Stimulated activated naive CD8-positive, alpha-beta T cell treated with anti-CD3 and anti-CD28 coated beads, Interleukin-15, amount 100 ng/mL, for 72 hours (primary cell): ENCODE measurements around the gene AMER3.

Experiments
- ATAC-seq: fragments of 150-1000 bp; cut with Tn5 transposase; 2 replicates; pipeline ENCODE4 v1.10.0; 2021; ENCODE audit warnings: mild to moderate bottlenecking, moderate library complexity
- DNase-seq, 2 donors: peaks; one replicate each; pipeline ENCODE4 v3.0.0; 2021 to 2022
- H3K27ac Mint-ChIP-seq, 2 donors: one replicate each; pipeline ENCODE4 v1.8.0; 2022; ENCODE audit warnings: mild to moderate bottlenecking in 2 of 2, mixed read lengths in 2 of 2, moderate library complexity in 2 of 2
- H3K27me3 Mint-ChIP-seq: one replicate; pipeline ENCODE4 v1.8.0; 2022; ENCODE audit warnings: mixed read lengths
- H3K4me1 Mint-ChIP-seq: one replicate; pipeline ENCODE4 v1.8.0; 2022; ENCODE audit warnings: mild to moderate bottlenecking, mixed read lengths
- H3K4me3 Mint-ChIP-seq, 2 donors: one replicate each; pipeline ENCODE4 v1.8.0; 2022; ENCODE audit warnings: mild to moderate bottlenecking in 2 of 2, mixed read lengths in 2 of 2, moderate library complexity in 1 of 2
- H3K9me3 Mint-ChIP-seq, 2 donors: one replicate each; pipeline ENCODE4 v1.8.0; 2022; ENCODE audit warnings: mixed read lengths in 2 of 2

AMER3 gene

GRCh38 chr2:130737592-130737991 is 17.7 kb upstream of the AMER3 start:
- DNase-seq (no peak), ATAC-seq (no peak)
- Mint-ChIP-seq H3K4me3 (no peak overlapping the region), H3K9me3 (peaks cover 0 to 16% of the 10 kb centered on the region in 2 donors), H3K27ac (no peak overlapping the region), H3K27me3 (peaks cover 32% of the 10 kb centered on the region), H3K4me1 (no peaks in the 10 kb centered on the region)

- Mint-ChIP-seq H3K4me3 (no peak overlapping the region), H3K27ac (peak overlapping the region in 1 of 2 donors; percentile 68), H3K4me1 (no peaks in the 10 kb centered on the region), H3K9me3 (no peaks in the 10 kb centered on the region), H3K27me3 (peaks cover 56% of the 10 kb centered on the region)
- DNase-seq (no peak), ATAC-seq (no peak)
Observed at GRCh38 chr2:130740671-130741070, 14.7 kb upstream of the AMER3 start.

GRCh38 chr2:130743278-130743677 is 12.1 kb upstream of the AMER3 start:
- no peak for DNase-seq
- Mint-ChIP-seq H3K4me3 (no peak overlapping the region), H3K27me3 (peaks cover 57% of the 10 kb centered on the region), H3K4me1 (no peaks in the 10 kb centered on the region), H3K27ac (no peak overlapping the region), H3K9me3 (no peaks in the 10 kb centered on the region)
- ATAC-seq, result no peak

GRCh38 chr2:130744287-130745117 is 10.8 kb upstream of the AMER3 start:
- DNase-seq (no peak), ATAC-seq (no peak)
- Mint-ChIP-seq H3K4me3 (no peak overlapping the region), H3K4me1 (no peaks in the 10 kb centered on the region), H3K9me3 (no peaks in the 10 kb centered on the region), H3K27me3 (peaks cover 50% of the 10 kb centered on the region), H3K27ac (no peak overlapping the region)

- Mint-ChIP-seq H3K27ac (no peak overlapping the region), H3K4me1 (no peaks in the 10 kb centered on the region), H3K9me3 (no peaks in the 10 kb centered on the region), H3K27me3 (peaks cover 39% of the 10 kb centered on the region), H3K4me3 (no peak overlapping the region)
- ATAC-seq (no peak), DNase-seq (no peak)
Observed at GRCh38 chr2:130749078-130749477, 6.3 kb upstream of the AMER3 start.

GRCh38 chr2:130749641-130750040 is 5.7 kb upstream of the AMER3 start:
- H3K9me3 Mint-ChIP-seq, result no peaks in the 10 kb centered on the region
- H3K27me3 Mint-ChIP-seq, result peaks cover 39% of the 10 kb centered on the region
- no peaks in the 10 kb centered on the region for H3K4me1 Mint-ChIP-seq
- no peak overlapping the region for H3K4me3 Mint-ChIP-seq
- no peak for DNase-seq
- no peak for ATAC-seq
- no peak overlapping the region for H3K27ac Mint-ChIP-seq

GRCh38 chr2:130754811-130755210 is 529 bp upstream of the AMER3 start:
- H3K4me1 Mint-ChIP-seq, result peaks cover 5% of the 10 kb centered on the region
- peaks cover 52% of the 10 kb centered on the region for H3K27me3 Mint-ChIP-seq
- peak; percentile 7 for ATAC-seq
- H3K9me3 Mint-ChIP-seq, result no peaks in the 10 kb centered on the region
- no peak overlapping the region for H3K27ac Mint-ChIP-seq
- no peak for DNase-seq
- H3K4me3 Mint-ChIP-seq, result peak overlapping the region in 1 of 2 donors; percentile 27

- H3K4me3 Mint-ChIP-seq, result peak overlapping the region; percentile 49
- DNase-seq (no peak), ATAC-seq (peak; percentile 70)
- no peaks in the 10 kb centered on the region for H3K9me3 Mint-ChIP-seq
- H3K27me3 Mint-ChIP-seq, result peaks cover 61% of the 10 kb centered on the region
- H3K27ac Mint-ChIP-seq, result no peak overlapping the region
- peaks cover 5% of the 10 kb centered on the region for H3K4me1 Mint-ChIP-seq
Observed at GRCh38 chr2:130756053-130756873, 923 bp downstream of the AMER3 start.

GRCh38 chr2:130756874-130757668 is 1.7 kb downstream of the AMER3 start:
- Mint-ChIP-seq H3K4me1 (peaks cover 5% of the 10 kb centered on the region), H3K4me3 (peak overlapping the region; percentile 49), H3K9me3 (no peaks in the 10 kb centered on the region), H3K27me3 (peaks cover 69% of the 10 kb centered on the region), H3K27ac (no peak overlapping the region)
- ATAC-seq, result no peak
- DNase-seq, result no peak

GRCh38 chr2:130759906-130760753 is 4.8 kb downstream of the AMER3 start:
- H3K27ac Mint-ChIP-seq, result no peak overlapping the region
- peaks cover 5% of the 10 kb centered on the region for H3K4me1 Mint-ChIP-seq
- no peak for DNase-seq
- ATAC-seq, result no peak
- H3K9me3 Mint-ChIP-seq, result no peaks in the 10 kb centered on the region
- H3K27me3 Mint-ChIP-seq, result peaks cover 43% of the 10 kb centered on the region
- H3K4me3 Mint-ChIP-seq, result no peak overlapping the region

GRCh38 chr2:130760754-130761751 is 5.7 kb downstream of the AMER3 start:
- no peak overlapping the region for H3K4me3 Mint-ChIP-seq
- ATAC-seq (no peak), DNase-seq (no peak)
- no peaks in the 10 kb centered on the region for H3K4me1 Mint-ChIP-seq
- H3K27ac Mint-ChIP-seq, result no peak overlapping the region
- peaks cover 34% of the 10 kb centered on the region for H3K27me3 Mint-ChIP-seq
- no peaks in the 10 kb centered on the region for H3K9me3 Mint-ChIP-seq

- no peak overlapping the region for H3K27ac Mint-ChIP-seq
- ATAC-seq (peak; percentile 15), DNase-seq (no peak)
- H3K4me3 Mint-ChIP-seq, result no peak overlapping the region
- no peaks in the 10 kb centered on the region for H3K9me3 Mint-ChIP-seq
- H3K27me3 Mint-ChIP-seq, result peaks cover 25% of the 10 kb centered on the region
- no peaks in the 10 kb centered on the region for H3K4me1 Mint-ChIP-seq
Observed at GRCh38 chr2:130762031-130762909, 6.9 kb downstream of the AMER3 start.

GRCh38 chr2:130762910-130763385 is 7.6 kb downstream of the AMER3 start:
- ATAC-seq (no peak), DNase-seq (no peak)
- H3K27ac Mint-ChIP-seq, result no peak overlapping the region
- no peaks in the 10 kb centered on the region for H3K9me3 Mint-ChIP-seq
- peaks cover 22% of the 10 kb centered on the region for H3K27me3 Mint-ChIP-seq
- no peak overlapping the region for H3K4me3 Mint-ChIP-seq
- H3K4me1 Mint-ChIP-seq, result no peaks in the 10 kb centered on the region
